Activated naive CD8-positive, alpha-beta T cell treated with anti-CD3 and anti-CD28 coated beads, Interleukin-2, amount 50 U/mL, for 16 hours (primary cell): Measurements from ENCODE around the gene EPYC.

Experiments used
- DNase-seq: peaks from one replicate; pipeline ENCODE4 v3.0.0-alpha.2; 2020; ENCODE audit warnings: low read depth, low spot score

EPYC gene

DNA sequence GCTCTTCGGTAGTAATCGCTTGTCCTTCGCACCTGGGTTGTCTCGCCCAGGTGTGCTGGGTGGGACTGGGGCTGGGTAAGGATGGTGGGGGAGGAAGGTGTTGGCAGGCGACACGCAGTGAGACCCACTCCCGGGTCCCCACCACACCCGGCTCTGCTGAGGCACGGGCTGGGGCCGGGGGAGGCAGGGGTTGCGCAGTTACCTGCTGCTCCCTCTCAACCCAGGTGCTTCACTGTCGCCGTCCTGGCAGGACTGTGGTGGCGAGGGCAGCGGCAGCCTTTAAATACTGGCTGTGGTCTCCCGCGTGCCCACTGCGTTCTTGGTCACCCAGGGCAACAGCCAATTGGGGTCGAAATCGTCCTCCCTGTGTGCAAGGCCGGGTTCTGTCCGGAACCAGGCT lies 49.9 kb downstream of the EPYC start, which contains the start of gene CCER1:
CCER1 (minus strand) TSS at position 256 of the 400 bp plus-strand sequence. CDS start 434 bp downstream, outside the sequence.
- no peak for DNase-seq

DNA sequence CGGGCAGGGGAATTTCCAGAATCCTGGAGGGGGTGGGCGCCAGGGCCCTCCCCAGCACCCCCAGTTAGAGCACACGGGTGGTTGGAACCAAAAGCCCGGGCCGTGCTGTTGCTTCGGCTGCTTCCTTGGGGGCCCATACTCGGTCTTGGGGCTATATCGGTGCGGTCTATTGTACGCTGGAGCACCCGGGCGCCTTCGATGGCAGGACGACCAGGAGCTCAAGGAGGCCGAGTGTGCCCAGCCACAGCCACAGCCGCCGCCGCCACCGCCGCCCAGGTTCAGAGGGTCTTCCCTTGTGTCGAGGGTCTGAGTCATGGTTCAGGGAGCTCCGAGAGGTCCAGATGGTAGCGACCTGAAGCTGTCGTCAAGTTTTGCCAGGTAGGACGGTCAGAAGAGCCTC lies 50.3 kb downstream of the EPYC start:
- no peak for DNase-seq

DNA sequence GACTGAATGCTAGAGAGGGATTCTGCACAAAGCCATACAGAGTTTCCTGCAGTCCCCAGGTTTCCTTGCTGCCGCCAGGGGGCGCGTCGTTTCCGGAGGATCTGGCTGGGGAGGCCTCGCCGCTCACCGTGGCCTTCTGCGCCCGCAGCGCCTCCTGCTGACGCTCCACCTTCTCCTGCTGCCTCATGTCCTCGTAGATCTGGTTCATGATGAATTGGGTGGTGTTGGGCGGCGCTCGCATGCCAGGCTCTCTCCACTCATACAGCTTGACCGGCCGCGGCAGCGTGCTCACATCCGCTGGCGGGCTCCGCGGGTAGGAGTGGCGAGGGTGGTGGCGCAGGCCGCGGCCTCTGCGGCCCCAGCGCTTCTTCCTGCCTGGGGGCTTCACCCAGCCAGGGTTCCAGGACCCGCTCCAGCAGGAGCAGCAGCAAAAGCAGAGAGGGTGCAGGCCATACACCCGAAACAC lies 50.8 kb downstream of the EPYC start:
- no peak for DNase-seq

DNA sequence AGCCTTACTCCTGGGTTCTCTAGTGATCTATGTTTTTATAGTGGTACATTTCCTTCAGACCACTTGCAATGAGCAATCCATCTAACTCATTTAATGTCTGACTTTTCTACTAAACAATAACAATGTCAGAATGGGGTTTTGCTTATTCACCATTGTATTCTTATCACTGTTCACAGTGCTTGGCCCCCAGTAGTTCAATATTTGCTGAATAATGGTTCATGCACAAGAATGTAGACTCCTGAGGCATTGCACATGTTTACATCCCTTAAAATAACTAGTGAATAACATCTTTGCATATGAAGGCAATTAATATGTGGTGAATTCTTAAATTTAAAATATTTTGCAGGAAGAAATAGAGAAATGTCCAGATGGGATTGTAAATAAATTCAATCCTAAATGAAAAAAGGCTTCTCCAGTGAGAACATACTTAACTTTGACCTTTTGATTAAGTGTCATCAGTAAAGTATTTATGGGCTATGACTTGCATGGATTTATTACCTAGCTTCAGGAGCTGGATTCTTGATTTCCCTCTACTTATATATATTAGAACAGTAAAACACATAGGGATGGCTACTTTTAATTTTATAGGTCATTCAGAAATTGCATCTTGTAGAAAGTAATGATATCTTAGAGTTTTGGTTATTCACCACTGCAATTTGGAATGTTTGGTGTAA lies 53.2 kb downstream of the EPYC start:
- DNase-seq = no peak

DNA sequence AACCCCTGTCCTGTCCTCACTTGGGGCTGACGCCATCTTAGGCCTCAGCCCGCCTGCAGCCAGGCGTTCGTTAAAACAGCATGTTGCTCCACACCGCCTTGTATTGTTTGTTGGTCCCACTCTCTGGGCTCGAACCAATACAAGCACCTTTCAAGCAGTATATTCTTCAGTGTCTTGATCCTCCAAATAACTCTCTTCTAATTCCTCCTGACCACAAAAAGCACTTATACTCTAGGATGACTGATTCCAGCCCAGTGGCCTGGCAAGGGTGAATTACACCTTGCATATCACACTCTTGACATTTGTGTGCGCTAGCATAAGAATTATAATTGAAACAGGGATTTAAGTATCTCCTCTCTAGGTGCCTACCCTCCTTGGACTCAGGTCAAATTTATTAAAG lies 56.9 kb downstream of the EPYC start:
- DNase-seq = no peak

DNA sequence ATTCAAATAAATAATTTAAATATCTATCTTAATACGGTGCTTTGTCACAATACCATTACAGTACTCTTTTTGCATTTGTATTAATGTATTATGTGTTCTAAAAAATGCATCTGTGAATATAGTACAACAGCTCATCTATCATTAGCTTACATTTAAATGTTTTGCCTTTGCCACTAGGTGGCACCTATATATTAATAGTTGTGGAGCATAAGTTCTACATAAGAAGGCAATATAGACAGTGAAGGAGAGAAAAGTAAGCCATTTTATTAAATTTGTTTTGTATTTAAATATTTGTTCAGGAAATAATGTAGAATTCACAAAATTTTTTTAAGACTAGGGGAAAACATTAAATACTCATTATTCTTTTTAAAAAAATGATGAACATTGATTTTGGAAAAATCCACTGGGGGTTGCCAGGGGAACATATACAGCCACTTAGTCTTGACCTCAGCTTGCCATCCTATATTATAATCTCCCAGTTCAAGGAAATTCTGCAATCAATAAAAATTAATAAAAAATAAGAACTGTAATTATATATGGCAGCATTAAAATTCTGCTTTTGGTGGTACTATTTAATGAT lies 59.6 kb downstream of the EPYC start:
- no peak for DNase-seq

DNA sequence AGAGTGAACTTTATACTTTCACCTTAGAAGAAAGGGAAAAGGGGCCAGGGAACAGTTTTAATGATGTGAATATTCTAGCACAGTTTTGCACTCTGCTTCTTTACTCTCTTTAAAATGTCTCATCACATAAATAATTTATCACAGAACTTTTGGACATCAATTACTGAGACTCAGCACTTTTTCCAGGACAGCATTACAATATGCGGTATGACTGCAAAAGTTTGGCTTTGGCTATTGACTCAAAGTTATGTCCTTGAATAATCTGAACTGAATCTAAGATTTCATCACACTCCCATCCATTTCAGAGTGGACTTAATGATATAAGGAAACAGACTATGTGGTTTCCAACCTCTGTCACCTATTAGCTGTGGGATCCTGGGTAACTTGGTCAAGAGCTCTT lies 61.5 kb downstream of the EPYC start:
- DNase-seq = no peak

DNA sequence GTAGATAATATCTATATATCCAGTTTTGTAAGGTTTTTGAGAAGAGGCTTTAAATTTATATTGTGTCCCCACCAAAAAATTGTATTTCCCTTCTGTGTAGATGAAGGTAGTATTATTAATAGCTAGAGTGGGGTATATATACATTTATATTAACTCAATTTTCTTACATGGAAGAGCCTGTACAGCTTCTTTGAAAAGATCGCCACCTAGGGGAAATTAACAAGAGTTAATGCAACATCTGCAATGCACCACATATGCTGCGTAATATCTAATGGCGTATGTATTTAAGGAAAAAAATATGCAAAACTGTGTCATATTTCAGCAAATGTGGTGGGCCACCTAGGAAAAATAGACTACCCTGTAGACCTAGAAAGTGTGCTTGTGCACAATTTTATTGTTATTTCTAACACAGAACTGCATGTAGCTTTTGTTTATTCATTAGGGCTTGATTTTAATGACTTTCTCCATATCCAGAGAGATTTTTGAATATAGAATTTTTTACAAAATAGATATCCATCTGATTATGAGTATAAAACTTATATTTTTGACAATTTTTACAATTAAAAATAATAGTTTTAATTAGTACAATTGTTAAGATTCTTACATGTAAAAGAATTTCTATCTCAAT lies 63.8 kb downstream of the EPYC start:
- DNase-seq = no peak

DNA sequence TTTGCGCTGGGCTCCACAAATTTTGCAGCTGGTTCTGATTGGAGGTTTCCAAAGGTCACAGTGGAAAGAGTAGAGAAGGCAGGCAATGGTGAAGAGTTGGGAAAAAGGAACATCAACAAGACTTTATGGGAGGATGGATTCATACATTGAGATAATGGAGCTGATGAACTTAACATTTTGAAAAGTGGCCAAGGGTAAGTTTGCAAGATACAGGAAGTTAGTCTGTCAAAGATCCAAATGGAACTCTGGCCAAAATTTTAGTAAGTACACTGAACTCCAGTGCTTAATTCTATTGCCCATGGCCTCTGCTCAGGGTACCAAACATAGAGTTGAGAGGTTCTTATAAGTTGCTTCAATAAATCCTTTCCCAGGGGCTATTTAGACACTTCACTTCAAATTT lies 65.4 kb downstream of the EPYC start:
- no peak for DNase-seq

DNA sequence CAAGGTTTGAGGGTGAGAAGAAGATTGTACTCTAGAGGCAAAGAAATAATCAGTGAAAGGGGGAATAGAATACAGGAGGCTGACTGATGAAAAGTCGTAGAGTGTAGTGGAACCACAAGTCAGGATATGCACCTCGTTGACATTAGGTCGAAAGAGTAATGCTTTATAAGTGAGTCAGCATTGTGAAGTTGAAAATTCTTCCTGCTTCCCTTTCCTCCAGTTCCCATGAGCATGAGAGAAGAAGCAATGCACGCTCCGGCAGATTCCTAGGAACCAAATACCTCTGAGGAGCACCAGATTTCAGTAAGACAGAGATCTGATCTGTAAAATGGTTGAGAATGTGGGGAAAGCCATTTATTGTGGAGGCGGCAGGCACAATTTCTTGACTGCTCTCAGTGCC lies 66.3 kb downstream of the EPYC start:
- no peak for DNase-seq

DNA sequence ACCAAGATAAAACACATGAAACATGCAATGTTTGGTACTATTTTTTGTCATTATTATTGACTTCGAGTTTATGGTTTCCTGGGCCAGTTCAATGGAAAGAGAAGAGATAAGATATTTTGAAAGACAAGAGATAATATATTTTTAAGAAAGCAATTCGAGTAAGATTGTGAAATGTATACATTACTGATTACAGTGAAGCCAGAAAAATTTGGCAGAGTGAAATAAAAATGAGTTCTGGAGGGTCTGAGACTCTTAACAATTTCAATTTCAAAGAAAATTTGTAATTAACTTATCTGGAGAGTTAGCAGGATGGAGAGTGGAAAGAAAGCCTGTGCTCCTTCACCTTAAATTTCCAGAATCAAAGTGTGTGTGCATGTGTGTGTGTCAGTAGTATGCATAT lies 67.1 kb downstream of the EPYC start:
- no peak for DNase-seq

DNA sequence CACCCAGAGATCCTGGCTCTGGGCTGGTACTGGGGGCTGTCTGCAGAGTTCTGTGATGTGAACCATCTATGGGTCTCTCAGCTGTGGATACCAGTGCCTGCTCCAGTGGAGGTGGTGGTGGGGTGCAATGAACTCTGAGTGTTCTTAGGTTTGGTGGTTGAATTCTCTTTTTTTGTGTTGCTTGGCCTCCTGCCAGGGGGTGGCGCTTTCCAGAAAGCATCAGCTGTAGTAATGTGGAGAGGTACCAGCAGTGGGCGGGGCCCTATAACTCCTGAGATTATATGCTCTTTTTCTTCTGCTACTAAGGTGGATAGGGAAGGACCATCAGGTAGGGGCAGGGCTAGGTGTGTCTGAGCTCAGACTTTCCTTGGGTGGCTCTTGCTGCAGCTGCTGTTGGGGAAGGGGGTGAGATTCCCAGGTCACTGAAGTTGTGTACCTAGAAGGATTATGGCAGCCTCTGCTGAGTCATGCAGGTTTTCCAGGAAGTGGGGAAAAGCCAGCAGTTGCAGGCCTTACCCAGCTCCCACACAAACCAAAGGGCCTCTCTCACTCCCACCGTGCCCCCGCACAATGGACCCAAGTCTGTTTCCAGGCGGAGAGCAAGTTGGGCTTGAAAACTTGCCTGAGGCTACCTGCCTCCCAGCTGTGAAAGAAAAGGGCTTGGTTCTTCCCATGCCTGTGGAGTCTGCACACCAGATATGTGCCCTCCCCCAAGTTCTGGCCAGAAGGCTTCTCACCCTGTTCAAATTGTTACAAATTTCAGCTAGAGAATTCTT lies 68.4 kb downstream of the EPYC start:
- no peak for DNase-seq

DNA sequence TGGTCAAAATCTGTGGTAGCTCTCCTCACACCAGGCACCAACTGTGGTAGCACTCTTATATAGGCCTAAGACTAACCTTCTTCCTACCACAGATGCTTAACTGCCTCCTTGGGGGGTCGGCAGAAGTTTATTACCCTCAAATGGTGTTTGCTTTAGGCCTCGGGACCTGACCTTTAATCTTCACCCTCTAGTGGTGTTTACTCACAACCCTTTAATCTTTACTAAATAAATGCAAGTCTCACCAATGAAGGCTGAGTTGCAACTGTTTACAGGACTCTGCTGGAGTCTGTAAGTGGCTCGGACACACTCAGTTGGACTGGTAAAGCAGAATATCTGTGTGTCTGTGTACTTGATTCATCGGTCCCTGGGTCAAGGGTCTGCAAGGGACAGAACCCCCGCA lies 79.2 kb downstream of the EPYC start:
- DNase-seq = no peak

DNA sequence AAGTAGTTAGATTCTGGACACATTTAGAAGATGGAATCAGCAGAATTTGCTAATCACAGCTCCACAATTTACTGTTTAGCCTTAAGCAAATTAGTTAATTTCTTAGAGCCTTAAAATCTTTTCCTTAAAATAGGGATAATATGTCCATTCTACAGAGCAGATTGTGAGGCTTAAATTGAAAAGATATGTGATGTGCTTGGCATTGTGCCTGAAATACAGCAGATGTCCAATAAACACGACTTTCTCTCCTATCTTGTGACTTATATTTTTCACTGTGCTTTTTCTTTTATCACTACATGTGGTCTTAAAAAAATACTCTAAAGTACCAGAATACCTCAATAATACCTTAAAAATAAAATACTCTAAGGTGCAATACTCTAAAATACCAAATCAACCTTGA lies 80.4 kb downstream of the EPYC start:
- no peak for DNase-seq

DNA sequence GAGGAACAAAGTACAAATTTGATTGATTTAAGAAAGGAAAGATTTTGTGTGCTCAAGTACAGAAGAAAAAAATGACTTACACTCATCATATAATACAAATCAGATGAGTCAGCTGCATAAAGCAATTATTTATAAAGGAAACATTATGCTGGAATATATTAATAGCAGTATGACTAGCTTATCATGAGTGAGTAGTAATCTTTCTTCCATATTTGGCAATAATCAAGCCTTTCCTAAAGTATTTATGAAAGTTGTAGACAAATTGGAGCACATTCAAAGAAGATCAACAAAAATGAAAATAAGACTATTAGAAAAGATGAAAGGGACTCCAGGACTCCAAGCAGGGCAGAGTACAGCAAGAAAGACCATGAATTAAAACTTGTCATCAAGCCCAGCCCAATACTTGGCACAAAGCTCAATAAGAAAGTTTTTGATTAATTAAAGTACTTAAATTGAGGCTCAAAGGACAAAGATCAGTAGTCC lies 82.6 kb downstream of the EPYC start:
- no peak for DNase-seq

DNA sequence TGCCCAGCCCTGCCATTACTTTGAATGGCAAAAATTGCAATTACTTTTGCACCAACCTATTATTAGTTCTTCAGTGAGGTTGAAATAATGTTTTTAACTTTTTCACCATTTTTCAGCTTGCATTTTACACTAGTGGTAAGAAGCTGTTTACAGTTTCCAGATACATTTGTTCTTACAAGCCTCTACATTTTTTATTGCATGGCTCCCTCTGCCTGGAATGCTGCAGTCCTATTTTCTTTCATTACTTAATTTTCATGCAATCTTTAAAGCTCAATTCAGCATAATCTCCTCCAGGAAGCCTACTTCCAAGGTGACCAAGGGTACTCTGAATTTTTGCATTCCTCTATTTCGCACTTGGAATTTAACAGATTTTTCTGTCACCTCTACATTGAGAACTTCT lies 83.2 kb downstream of the EPYC start:
- no peak for DNase-seq

DNA sequence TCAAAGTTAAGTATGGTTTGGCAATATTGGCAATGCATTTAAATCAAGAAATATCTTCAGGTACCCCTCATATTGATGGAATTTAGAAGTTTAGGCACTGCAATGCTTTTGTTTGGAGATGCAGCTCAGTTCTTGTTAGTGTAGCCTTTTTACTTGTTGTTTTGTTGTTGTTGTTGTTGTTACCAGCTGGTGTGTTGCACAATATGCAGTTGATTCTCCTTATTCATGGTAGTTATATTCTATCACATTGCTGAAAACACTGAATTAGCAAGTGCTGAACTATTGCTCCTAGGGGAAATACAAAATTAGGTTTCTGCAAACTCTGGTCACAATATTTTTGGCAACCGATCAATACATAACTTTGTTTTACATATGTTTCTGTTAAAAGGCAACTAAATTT lies 84.5 kb downstream of the EPYC start:
- DNase-seq = no peak

DNA sequence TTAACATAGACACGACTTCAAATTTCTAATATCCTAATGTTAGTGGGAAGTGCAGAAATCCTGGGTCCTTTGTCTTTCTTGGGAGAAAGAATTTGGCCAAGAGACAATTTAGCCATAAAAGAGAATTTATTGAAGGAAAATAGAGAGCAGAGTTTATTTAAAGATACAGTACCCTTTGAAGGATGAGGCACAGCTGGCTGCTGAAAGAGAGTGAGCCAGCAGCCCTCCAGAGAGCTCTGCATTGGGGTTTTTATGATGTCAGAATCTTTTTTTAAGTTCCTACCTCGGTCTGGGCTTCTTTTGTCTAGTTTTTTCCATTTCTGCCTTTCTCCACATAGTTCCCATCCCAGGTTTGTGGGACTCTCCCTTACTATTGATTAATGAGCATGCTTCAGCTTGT lies 87.3 kb downstream of the EPYC start:
- DNase-seq = no peak

DNA sequence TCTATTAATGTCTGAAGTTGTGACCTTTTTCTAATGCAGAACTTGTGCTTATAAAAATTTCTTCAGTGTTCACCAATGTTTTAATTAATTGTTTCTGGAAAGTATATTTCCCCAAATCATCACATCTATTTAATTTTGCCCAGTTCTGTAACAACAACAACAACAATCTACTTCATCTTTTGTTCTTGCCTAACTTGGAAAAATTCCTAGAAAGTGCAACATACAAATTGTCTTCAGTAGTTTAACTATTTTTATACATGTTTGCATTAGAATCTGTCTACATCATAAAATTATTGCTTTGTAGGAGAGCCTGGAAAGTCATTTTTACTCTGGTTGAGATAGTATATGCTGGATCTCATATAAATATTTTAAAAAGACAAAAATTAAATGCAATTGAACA lies 88.3 kb downstream of the EPYC start:
- DNase-seq = no peak

DNA sequence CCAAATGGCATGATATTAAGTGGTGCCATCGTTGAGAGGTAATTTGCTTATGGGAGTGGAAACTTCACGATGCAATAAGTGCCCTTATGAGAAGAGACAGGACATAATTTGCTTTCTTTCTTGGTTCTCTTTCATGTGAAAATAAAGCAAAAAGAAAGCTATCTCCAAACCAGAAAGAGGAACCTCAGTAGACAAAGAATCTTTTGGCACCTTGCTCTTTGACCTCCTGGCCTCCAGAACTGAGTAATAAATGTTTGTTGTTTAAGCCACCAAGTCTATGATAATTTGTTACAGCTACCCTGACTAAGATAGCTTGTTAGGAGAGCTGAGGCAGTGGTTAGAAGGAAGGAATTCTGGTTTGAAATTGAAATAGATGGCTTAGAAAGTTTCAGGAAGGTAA lies 89.4 kb downstream of the EPYC start:
- DNase-seq = no peak
